Lower leg skin (tissue), 4 donors: ENCODE data around the gene FRMD8. TPM values are rescaled to one million over a fixed set of nuclear protein-coding genes. Genes with fewer than 3 reads are reported as not detected.

Experiments
- DNase-seq, 2 donors: peaks; one replicate each; pipeline ENCODE4 v3.0.0-alpha.2; 2019; ENCODE audit warnings: low spot score in 2 of 2
- H3K4me3 ChIP-seq: fragments of 200-600 bp; sonication (generic); 2 replicates; pipeline ENCODE4 v1.5.1; 2017; ENCODE audit warnings: mild to moderate bottlenecking, low read depth; ENCODE audit not compliant: poor library complexity, severe bottlenecking
- CTCF ChIP-seq, 3 donors: fragments of 450-650 bp; IDR thresholded peaks; one replicate each; pipeline ENCODE4 v1.5.1; 2016; ENCODE audit warnings: antibody characterized with exemption in 3 of 3, mild to moderate bottlenecking in 3 of 3, moderate library complexity in 2 of 3
- POLR2A ChIP-seq, 2 donors: fragments of 450-650 bp; IDR thresholded peaks; one replicate each; pipeline ENCODE4 v1.6.1; 2016 to 2017; ENCODE audit warnings: antibody characterized with exemption in 2 of 2, mild to moderate bottlenecking in 1 of 2, moderate library complexity in 1 of 2
- WGBS, 2 donors: methylation state at CpG; one replicate each; pipeline ENCODE4 v1.1.5; 2018; 5-methylcytosine and 5-hydroxymethylcytosine counted together
- intact Hi-C: fragments of 100-400 bp; cut with DNase I; formaldehyde crosslinking; loops from one replicate; pipeline ENCODE4 v1.15.0; 2023; ENCODE audit warnings: low total_unique reads
- total RNA-seq, 4 donors: library from RNA; depleted of rRNA; stranded (reverse); fragments of >200 nt; gene quantifications; one replicate each; pipeline ENCODE4 v1.1.0, GENCODE V29; 2016

FRMD8 gene
- total RNA-seq, 4 donors from 2014 or later, result 81.8 to 135 (median 112) TPM

- intact Hi-C loops, result no loop called here
Measured at GRCh38 chr11:65437436-65438227, 51.2 kb downstream of the FRMD8 start.

GRCh38 chr11:65438257-65439151 is 52.1 kb downstream of the FRMD8 start:
- no peak for DNase-seq
- intact Hi-C loops, result no loop called here
- no peak overlapping the region for H3K4me3 ChIP-seq
- 77 to 86% methylated on average over 9 of the region's 9 CpGs for WGBS, 2 donors
- TF ChIP-seq POLR2A (IDR thresholded peaks at IDR 0.05), result no peak
- no peak for TF ChIP-seq CTCF (IDR thresholded peaks at IDR 0.05)

More at GRCh38 chr11:65437436-65438227, 51.2 kb downstream of the FRMD8 start:
- H3K4me3 ChIP-seq, result no peak overlapping the region
- 74 to 76% methylated on average over 14 of the region's 14 CpGs for WGBS, 2 donors
- peak; percentile 15 to 80 for DNase-seq
- no peak for TF ChIP-seq POLR2A (IDR thresholded peaks at IDR 0.05)
- TF ChIP-seq CTCF (IDR thresholded peaks at IDR 0.05), result no peak

GRCh38 chr11:65439331-65440181 is 53.1 kb downstream of the FRMD8 start:
- WGBS, 2 donors, result 78% methylated on average over 7 of the region's 7 CpGs
- TF ChIP-seq CTCF (IDR thresholded peaks at IDR 0.05) (no peak), POLR2A (IDR thresholded peaks at IDR 0.05) (no peak)
- peak in 1 of 2 donors; percentile 74 for DNase-seq
- H3K4me3 ChIP-seq, result no peak overlapping the region
- intact Hi-C loops, result no loop called here

GRCh38 chr11:65440831-65441499 is 54.5 kb downstream of the FRMD8 start:
- intact Hi-C loops, result no loop called here
- no peak overlapping the region for H3K4me3 ChIP-seq
- TF ChIP-seq CTCF (IDR thresholded peaks at IDR 0.05) (no peak), POLR2A (IDR thresholded peaks at IDR 0.05) (no peak)
- 46 to 49% methylated on average over 8 of the region's 8 CpGs for WGBS, 2 donors
- DNase-seq, result peak in 1 of 2 donors; percentile 83

- peak in 1 of 2 donors; percentile 85 for DNase-seq
- no peak for TF ChIP-seq POLR2A (IDR thresholded peaks at IDR 0.05)
- TF ChIP-seq CTCF (IDR thresholded peaks at IDR 0.05), result no peak
- intact Hi-C loops, result no loop called here
- H3K4me3 ChIP-seq, result no peak overlapping the region
- WGBS, 2 donors, result 55 to 60% methylated on average over 9 of the region's 9 CpGs
Measured at GRCh38 chr11:65442842-65443331, 56.5 kb downstream of the FRMD8 start.
